GM18520 (cell line): ENCODE measurements around the gene CDH5.

Experiments
- ATAC-seq: cut with Tn5 transposase; IDR thresholded peaks from one replicate; pipeline ENCODE4 v1.9.1; 2021; ENCODE audit not compliant: unreplicated experiment

Gene CDH5

DNA sequence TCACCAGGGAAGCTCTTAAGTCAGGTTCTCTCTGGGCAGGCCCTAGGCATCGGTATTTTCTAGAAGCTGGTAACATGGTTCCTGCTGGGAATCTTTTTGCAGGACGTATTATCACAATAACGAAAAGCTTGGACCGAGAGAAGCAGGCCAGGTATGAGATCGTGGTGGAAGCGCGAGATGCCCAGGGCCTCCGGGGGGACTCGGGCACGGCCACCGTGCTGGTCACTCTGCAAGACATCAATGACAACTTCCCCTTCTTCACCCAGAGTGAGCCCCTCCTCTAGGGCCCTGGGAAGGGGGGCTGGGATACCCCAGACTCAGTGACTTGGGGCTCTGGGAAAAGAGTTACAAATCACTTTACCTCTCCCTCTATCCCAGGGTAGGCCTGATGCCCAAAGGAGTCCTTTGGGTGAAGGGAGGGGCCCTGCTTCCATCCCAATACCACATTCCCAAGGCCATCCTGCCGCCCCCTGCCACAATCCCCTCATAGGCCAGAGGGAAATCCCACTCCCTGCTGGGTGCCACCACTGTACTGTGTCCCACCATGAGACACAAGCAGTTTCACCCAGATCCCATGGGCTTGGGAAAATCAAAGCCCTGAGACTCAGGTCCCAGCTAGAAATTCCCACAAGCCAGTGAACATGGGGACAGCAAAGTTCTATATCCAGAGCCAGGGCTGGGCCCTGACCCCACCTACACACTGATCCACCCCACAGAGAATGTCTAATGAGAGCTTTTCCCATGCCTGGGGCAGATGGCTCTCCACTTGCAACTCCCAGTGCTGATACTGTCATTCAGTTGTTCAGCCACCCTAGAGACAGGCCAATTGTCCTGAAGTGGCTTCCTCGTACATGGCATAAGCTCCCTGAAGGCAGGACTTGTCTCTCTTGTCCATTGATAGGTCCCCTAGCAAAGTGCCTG, 23.0 kb downstream of the CDH5 start:
- no peak for ATAC-seq

DNA sequence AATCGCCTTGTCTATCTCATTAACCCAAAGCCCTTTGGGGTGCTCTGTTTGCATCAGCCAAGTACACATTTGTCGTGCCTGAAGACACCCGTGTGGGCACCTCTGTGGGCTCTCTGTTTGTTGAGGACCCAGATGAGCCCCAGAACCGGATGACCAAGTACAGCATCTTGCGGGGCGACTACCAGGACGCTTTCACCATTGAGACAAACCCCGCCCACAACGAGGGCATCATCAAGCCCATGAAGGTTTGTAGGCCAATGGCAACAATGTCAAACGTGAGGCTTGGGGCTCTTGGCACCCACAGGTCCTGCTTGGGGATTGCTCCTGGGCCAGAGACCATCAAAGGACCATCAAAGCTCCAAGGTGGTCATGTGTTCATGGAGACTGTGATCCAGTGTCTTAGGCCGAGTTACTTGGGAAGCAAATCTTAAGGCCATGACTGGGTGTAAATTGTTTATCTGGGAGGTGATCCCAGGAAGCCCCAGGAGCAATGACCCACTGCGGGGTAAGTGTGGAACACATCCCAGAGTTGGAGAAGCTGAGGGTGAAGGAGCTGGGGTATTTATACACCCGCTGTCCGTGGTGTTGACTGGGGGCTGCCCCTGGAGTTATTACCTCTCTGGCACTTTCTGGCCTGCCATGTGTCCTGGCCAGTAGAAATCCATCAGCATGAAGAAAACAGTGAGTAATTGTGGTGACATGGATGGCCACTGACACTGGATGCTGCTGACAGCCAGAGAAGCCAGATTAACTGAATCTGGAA, 24.0 kb downstream of the CDH5 start:
- ATAC-seq: no peak

DNA sequence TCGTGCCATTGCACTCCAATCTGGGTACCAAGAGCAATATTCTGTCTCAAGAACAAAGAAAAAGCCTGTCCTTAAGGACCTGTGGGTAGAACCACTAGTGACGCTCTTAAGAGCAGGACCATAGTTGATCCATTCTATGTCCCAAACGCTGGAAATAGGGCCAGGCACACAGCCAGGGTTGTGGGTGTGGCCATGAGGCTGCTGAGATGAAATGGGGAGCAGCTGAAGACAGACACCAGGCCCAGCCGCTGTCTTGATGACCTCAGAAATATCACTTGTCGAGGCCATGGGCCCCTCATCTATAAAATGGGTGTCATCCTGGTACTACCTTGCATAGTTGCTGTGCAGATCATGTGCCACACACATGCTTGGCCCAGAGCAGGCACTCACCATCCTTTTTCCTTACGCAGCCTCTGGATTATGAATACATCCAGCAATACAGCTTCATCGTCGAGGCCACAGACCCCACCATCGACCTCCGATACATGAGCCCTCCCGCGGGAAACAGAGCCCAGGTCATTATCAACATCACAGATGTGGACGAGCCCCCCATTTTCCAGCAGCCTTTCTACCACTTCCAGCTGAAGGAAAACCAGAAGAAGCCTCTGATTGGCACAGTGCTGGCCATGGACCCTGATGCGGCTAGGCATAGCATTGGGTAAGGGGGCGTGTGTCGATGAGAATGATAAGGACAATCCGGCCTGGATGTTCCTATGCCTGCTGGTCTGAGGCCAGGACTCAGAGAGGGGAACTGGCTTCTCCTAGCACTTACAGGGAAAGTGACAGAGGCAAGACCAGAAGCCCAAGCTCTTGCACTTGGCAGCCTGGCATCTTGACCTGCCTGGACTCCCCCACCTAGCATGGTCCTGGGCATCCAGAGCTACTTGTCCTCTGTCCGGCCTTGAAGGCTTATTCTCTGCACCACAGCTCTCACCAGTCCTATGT, 25.5 kb downstream of the CDH5 start:
- ATAC-seq: no peak

DNA sequence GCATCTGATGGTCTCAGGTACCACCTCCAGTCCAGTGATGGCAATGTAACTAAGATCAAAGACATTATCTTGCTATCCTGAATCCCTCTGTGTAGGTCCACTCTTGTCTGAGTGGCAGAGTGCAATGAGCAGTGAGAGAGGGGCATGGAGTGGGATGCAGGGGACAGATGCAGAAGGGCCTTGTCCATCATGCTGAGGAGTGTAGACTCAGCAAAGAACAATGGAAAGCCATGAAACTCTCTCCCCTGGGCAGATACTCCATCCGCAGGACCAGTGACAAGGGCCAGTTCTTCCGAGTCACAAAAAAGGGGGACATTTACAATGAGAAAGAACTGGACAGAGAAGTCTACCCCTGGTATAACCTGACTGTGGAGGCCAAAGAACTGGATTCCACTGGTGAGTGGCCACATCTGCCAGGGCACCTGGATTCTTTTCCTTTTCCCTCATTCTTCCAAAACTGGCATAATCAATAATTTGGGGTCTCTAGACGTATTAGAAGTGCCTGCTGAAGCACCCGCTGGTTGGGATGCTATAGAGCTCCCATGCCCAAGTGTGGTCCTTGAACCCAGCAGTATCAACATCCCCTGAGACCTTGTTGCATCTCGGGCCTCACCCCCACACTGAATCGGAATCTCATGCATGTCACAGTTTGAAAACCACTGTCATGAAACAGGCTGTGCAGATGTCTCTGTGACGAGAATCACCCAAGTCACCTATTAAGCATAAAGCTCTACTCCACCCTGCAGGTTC, 29.5 kb downstream of the CDH5 start:
- ATAC-seq: no peak

DNA sequence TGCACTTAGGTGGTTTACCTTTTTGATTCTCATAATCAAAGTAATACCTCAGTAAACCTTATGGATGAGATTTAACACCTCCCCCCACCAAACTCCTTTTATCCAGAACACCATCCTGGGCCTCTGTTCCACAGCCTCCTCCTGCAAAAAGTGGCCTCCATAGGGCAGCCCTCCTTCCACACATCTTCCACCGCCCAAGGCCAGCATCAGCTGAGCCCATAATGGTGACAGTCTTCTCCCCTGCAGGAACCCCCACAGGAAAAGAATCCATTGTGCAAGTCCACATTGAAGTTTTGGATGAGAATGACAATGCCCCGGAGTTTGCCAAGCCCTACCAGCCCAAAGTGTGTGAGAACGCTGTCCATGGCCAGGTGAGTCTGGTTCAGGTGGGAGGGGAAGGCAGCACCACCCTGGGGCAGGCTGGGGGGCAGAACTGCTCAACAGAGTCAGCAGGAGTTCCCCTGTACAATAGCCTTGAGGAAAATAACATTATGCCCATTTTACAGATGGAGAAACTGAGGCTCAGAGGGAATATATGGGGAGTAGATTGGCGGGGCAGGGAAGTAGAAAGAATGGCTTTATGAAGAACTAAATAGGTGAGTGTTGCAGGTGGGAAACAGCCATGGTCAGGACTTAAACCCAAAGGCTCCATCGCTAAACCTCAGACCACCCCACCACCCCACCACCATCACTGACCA, 31.4 kb downstream of the CDH5 start:
- no peak for ATAC-seq

DNA sequence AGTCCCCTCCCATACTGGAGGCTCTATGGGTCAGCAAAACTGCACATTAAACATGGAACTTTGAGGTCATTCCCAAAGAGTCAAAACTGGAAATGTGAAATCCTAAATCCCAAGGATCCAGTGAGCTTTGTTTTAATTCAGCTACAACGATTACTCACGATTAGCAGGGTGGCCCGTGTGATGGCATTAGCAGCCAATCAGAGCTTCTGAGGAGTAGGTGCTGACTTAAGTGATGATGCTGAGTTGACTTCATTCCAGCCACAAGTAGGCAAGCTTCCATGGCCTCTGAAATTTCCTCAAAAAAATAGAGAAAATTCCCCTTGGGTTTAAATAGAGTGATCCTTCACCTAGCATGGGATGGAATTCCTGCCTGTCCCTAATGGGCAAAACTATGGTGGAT, 32.5 kb downstream of the CDH5 start:
- ATAC-seq: no peak

DNA sequence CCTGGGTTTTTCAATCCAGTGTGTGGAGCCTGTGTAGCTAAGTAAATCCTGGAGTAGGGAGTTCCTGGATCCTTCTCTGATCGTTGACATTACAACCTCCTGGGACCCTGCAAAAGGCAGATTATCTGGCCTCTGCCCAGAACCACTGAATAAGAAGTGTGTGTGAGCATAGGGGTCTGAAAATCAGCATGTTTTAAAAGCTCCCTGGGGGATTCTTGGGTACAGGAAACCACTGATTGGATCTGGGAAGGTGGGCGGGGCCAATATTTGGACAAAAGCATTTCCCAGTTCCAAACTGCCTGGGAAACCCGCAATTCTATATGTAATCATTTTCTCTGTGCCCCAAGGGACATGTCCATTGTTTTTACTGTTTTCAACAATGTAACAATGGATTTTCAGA, 33.4 kb downstream of the CDH5 start:
- no peak for ATAC-seq

DNA sequence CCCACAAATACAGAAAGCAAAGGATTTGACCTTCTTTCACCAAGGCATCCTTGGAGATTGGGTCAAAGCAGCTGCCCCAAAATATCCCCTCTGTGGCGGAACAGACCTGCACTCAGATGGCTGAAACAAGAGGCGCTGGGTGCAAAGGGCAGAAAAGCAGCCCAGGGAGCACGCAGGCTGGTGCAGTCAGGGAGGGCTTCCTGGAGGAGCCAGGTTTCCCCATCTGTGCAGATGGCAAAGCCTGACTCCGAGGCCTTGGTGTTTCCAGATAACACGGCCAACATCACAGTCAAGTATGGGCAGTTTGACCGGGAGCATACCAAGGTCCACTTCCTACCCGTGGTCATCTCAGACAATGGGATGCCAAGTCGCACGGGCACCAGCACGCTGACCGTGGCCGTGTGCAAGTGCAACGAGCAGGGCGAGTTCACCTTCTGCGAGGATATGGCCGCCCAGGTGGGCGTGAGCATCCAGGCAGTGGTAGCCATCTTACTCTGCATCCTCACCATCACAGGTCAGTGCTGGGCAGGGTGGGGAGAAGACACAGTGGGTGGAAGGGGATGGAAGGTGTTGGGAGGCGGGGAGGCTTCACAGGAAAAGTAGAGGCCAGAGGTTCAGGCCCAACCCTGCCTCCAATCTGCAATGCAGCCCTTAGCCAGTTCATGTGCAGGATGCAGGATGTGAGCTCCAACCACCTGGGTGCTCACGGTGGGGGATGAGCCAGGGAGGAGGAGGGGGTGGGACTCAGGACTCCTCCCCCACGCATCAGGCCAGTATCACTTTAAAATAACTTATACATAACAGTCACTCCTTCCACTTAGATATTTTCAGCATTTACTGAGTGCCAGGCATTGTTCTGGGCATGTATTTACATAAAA, 34.3 kb downstream of the CDH5 start:
- no peak for ATAC-seq

DNA sequence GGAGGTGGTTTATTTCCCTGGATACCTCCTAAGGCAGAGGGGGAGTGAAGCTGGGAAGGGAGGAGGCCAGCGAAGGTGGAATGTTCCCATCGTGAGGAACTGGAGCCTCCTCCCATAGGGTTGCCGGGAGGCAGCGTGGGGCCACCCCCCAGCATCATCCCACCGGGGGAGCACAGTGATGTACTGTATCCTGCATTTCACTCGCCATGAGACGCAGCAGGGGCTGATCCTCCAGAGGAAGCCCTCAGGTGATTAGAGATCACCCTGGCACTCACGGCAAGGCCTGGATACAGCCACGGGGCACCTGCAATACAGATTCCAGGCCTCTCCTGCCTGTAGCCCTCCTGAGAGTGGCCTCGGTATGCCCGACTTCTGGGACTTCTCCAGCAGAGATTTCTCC, 35.1 kb downstream of the CDH5 start:
- ATAC-seq: no peak

DNA sequence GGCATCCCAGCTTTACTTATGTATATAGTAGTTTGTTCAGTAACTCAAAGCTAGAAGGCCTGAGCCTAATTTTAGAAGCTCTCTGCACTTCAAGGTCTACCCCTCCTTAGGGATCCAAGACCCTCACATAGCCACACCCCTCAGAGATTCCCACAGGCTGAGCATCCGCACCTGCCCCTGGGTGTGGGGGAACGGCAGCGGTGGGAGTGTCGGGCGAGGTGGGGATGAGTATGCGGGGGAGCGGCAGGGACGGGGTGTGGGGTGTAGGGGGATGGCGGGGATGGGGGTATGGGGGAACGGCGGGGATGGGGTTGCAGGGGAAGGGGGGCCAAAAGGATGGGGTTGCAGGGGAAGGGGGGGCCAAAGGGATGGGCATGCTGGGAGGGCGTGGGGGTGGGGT, 35.7 kb downstream of the CDH5 start:
- ATAC-seq: no peak

DNA sequence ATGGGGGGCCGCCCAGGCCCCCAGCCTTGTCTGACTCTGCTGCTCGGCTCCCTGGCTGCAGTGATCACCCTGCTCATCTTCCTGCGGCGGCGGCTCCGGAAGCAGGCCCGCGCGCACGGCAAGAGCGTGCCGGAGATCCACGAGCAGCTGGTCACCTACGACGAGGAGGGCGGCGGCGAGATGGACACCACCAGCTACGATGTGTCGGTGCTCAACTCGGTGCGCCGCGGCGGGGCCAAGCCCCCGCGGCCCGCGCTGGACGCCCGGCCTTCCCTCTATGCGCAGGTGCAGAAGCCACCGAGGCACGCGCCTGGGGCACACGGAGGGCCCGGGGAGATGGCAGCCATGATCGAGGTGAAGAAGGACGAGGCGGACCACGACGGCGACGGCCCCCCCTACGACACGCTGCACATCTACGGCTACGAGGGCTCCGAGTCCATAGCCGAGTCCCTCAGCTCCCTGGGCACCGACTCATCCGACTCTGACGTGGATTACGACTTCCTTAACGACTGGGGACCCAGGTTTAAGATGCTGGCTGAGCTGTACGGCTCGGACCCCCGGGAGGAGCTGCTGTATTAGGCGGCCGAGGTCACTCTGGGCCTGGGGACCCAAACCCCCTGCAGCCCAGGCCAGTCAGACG, 36.2 kb downstream of the CDH5 start:
- no peak for ATAC-seq

DNA sequence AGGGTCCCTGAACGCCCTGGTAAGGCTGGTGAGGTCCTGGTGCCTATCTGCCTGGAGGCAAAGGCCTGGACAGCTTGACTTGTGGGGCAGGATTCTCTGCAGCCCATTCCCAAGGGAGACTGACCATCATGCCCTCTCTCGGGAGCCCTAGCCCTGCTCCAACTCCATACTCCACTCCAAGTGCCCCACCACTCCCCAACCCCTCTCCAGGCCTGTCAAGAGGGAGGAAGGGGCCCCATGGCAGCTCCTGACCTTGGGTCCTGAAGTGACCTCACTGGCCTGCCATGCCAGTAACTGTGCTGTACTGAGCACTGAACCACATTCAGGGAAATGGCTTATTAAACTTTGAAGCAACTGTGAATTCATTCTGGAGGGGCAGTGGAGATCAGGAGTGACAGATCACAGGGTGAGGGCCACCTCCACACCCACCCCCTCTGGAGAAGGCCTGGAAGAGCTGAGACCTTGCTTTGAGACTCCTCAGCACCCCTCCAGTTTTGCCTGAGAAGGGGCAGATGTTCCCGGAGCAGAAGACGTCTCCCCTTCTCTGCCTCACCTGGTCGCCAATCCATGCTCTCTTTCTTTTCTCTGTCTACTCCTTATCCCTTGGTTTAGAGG, 37.1 kb downstream of the CDH5 start:
- ATAC-seq: no peak

DNA sequence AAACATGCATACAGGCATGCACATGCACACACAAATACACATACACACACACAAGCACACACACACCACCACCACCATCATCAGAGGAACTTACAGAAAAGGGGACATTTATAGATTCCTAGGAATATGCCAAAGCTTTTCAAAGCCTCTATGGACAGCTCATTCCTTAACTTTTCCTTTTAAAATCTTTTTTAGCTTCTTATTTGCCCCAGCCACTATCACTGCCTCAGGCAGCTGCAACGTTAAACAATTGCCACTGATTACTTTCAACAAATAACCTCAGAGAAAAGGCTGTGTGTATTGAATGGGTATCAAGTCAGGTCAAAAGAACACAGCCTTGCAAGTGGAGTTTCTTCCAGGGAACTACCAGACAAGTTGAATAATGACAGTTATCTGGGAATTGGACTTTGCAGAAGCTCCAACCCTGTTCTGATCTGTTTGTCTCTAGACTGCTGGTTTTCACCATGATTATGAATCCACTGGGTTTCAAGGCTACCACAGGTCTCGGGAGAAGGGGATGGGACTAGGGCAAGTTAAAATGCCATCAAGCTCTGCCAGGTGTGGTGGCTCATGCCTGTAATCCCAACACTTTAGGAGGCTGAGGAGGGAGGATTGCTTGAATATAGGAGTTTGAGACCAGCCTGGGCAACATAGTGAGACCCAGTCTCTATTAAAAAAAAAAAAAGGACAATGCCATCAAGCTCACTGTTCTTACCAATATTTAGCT, 38.7 kb downstream of the CDH5 start:
- ATAC-seq: no peak

DNA sequence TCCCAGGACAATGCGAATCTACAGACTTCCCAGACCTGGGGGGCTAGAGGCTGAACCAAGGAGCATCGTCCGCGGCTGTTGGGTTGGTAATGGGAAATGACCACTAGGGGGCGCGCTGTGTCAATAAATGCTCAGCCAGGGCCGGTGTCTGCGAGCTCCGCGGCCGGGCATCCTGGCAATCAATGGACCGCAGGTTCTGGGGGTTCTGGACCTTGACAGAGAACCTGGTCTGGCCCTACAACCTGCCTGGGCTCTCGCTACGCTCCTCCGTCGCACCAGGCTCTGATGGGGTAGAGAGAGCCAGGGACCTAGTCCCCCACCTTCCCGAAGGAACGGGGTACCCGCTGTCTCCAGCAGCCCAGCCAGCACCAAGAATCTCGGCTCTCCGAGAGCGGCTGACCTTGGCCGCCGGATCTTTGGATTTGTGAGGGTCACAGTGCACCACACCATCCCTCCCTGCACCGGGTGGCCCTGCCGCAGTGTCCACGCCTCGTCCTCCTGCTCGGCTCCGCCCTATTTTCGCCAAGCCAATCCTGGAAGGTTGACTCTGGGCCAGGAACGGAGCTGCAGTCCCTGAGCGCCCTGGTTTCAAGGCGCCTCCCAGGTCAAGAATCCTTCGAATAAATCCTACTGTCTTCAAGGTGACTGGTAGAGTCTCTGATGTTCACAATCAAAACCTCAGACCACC, 40.2 kb downstream of the CDH5 start:
- ATAC-seq: no peak

DNA sequence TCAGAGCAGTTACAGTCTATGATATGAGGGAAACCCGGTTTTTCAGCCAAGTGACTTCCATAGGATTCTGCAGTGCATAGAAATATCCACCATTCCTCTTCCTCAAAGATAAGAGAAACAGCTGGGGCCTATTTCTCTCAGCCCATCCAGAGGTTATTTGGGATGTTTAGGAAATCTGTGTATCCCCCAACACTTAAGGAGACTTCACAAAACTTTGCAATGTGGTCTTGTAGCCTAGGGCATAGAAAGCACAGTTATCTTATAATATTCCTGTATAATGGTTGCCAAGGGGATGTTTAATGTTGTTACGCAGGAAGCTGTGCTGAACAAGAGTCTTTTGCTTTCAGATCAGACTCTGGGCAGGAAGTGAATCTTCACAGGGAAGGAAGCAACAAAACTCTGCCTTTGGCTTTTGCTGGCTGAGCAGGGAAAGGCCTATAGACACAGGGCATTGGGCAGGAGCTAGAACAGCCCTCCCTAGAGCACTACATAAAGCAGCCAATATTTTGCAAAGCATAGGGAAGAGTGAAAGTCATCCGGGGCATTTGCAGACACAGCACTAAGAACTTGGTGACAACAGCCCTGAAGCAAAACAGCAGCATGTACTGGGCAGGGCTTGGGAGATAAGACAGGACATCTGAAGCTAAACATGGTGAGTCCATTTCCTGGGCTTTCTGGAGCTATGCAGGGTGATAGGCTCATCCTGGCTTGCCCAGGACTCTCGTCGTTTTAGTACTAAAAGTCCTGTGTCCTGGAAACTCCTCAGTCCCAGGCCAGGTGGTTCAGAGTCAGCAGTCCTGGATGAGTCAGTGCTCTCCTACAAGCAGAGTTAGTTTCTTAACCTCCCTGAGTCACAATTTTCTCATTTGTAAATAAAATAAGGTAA, 41.9 kb downstream of the CDH5 start:
- ATAC-seq: no peak

DNA sequence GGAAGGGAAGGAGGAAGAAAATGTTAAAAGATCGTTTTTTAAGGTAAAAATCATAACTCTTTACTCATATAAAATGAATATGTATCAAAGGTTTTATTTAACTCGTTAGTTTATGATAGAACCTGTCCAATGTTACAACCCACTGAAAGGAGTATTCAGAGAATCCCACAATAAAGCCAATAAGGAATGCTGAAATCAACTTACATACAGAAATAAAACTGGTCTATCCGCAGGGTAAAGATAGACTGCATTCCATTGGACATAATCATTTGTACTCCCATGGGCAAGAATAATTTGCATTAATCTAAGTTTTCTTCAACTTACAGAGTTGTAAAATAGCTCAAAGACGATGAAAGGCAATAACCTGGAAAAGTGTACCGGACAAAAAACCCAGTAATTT, 42.7 kb downstream of the CDH5 start:
- no peak for ATAC-seq
